H1 (cell line): ENCODE measurements around the gene FAM240A. TPM values are rescaled to one million over a fixed set of nuclear protein-coding genes. Genes with fewer than 3 reads are reported as not detected.
A peak's percentile ranks its signal among the peaks of the same experiment; 100 is the strongest.

ENCODE experiments used
- CTCF ChIA-PET: fragments of 300-600 bp; sonication (Branson Sonifier 250); formaldehyde crosslinking; loops from one replicate; lab custom pipeline; 2021; ENCODE audit not compliant: partially characterized antibody; lab: Charles Lee
- POLR2A ChIA-PET: fragments of 300-600 bp; sonication (Branson Sonifier 250); formaldehyde crosslinking; loops from one replicate; lab custom pipeline; 2021; ENCODE audit warnings: inconsistent platforms; ENCODE audit not compliant: partially characterized antibody; lab: Charles Lee
- DNase-seq, 2 experiments: peaks; one replicate each; pipeline versions ENCODE4 v3.0.0 to v3.0.0-alpha.2; 2010 to 2022; ENCODE audit warnings: low spot score in 2 of 2, low read depth in 1 of 2, mixed read lengths in 1 of 2
- FAIRE-seq: peaks from 2 replicates; lab custom pipeline; 2011; peaks lifted over from hg19 to GRCh38; lab: Jason Lieb, UNC
- H2AFZ ChIP-seq: 2 replicates; pipeline ENCODE4 v1.8.1; 2012; ENCODE audit warnings: low read length, inconsistent platforms
- H2AK5ac ChIP-seq: 2 replicates; pipeline ENCODE4 v1.6.1; 2013; ENCODE audit warnings: low read depth, low read length
- H2BK120ac ChIP-seq: replicated peaks from 2 replicates; pipeline ENCODE3; 2013; ENCODE audit warnings: low read depth, low read length, inconsistent platforms
- H2BK12ac ChIP-seq: 2 replicates; pipeline ENCODE4 v1.6.1; 2013; ENCODE audit warnings: low read depth, low read length
- H2BK15ac ChIP-seq: 2 replicates; pipeline ENCODE4 v1.6.1; 2013; ENCODE audit warnings: low read length
- H2BK20ac ChIP-seq: 2 replicates; pipeline ENCODE4 v1.6.1; 2013; ENCODE audit warnings: low read length
- H2BK5ac ChIP-seq: 2 replicates; pipeline ENCODE4 v1.6.1; 2013; ENCODE audit warnings: low read depth, low read length
- H3K14ac ChIP-seq: 2 replicates; pipeline ENCODE4 v1.6.1; 2013; ENCODE audit warnings: inconsistent platforms; ENCODE audit not compliant: insufficient read length
- H3K18ac ChIP-seq: 2 replicates; pipeline ENCODE4 v1.6.1; 2013; ENCODE audit warnings: low read length; ENCODE audit errors: extremely low read depth
- H3K23ac ChIP-seq: 2 replicates; pipeline ENCODE4 v1.6.1; 2013; ENCODE audit warnings: inconsistent platforms; ENCODE audit not compliant: insufficient read length
- H3K23me2 ChIP-seq: 2 replicates; pipeline ENCODE4 v1.6.1; 2013; ENCODE audit warnings: low read depth, low read length
- H3K27ac ChIP-seq: 2 replicates; pipeline ENCODE4 v1.6.1; 2011; ENCODE audit warnings: low read depth, low read length, inconsistent platforms
- H3K27me3 ChIP-seq, 4 experiments: replicated peaks in 1 of 4; 1 replicate in 1 of 4; 2 replicates in 3 of 4; pipeline versions ENCODE4 v1.6.1 to v1.8.1; 2011 to 2013; ENCODE audit warnings: low read length in 3 of 4, mild to moderate bottlenecking in 3 of 4, inconsistent platforms in 2 of 4, mixed read lengths in 2 of 4, moderate library complexity in 1 of 4; ENCODE audit not compliant: control insufficient read depth in 3 of 4, insufficient read depth in 3 of 4; ENCODE audit errors: extremely low read depth in 1 of 4
- H3K36me3 ChIP-seq, 4 experiments: 2 replicates each; pipeline versions ENCODE4 v1.6.1 to v1.8.1; 2011 to 2013; ENCODE audit warnings: mild to moderate bottlenecking in 4 of 4, low read length in 3 of 4, moderate library complexity in 2 of 4, control low read depth in 1 of 4, inconsistent platforms in 1 of 4; ENCODE audit not compliant: insufficient read depth in 4 of 4, control insufficient read depth in 2 of 4
- H3K4ac ChIP-seq: replicated peaks from 2 replicates; pipeline ENCODE3; 2013; ENCODE audit warnings: low read length, low read depth, mixed read lengths, inconsistent platforms; ENCODE audit not compliant: insufficient read length
- H3K4me1 ChIP-seq, 4 experiments: replicated peaks in 1 of 4; 1 replicate in 1 of 4; 2 replicates in 3 of 4; pipeline versions ENCODE4 v1.6.1 to v1.8.1; 2011 to 2013; ENCODE audit warnings: low read length in 3 of 4, inconsistent platforms in 2 of 4, mixed read lengths in 1 of 4; ENCODE audit not compliant: insufficient read depth in 4 of 4, control insufficient read depth in 3 of 4
- H3K4me2 ChIP-seq, 2 experiments: 2 replicates each; pipeline versions ENCODE4 v1.6.1 to v1.8.1; 2011 to 2013; ENCODE audit warnings: low read depth in 2 of 2, low read length in 2 of 2, control low read depth in 1 of 2, inconsistent platforms in 1 of 2, mild to moderate bottlenecking in 1 of 2; ENCODE audit not compliant: insufficient read depth in 1 of 2
- H3K4me3 ChIP-seq, 4 experiments: fragments of 200-600, 300-600 bp in 1 of 4; sonication (generic), shearing (Covaris generic), sonication (Bioruptor Twin) in 1 of 4; 2 replicates each; pipeline versions ENCODE4 v1.5.1 to v1.8.1; 2011 to 2016; ENCODE audit warnings: low read length in 4 of 4, low read depth in 3 of 4, control low read depth in 2 of 4, inconsistent platforms in 2 of 4, mild to moderate bottlenecking in 2 of 4, mixed read lengths in 1 of 4, moderate library complexity in 1 of 4; ENCODE audit not compliant: insufficient read depth in 2 of 4; ENCODE audit errors: extremely low read depth in 1 of 4
- H3K56ac ChIP-seq: replicated peaks from 2 replicates; pipeline ENCODE3; 2013; ENCODE audit warnings: low read depth, mild to moderate bottlenecking, mixed read lengths, low read length, inconsistent platforms; ENCODE audit not compliant: insufficient read length
- H3K79me1 ChIP-seq: 2 replicates; pipeline ENCODE4 v1.6.1; 2013; ENCODE audit warnings: low read depth, low read length, control low read depth
- H3K79me2 ChIP-seq, 2 experiments: 2 replicates each; pipeline versions ENCODE4 v1.6.1 to v1.8.1; 2012 to 2013; ENCODE audit warnings: low read length in 2 of 2, mild to moderate bottlenecking in 2 of 2, inconsistent platforms in 1 of 2; ENCODE audit not compliant: insufficient read depth in 2 of 2, control insufficient read depth in 1 of 2
- H3K9ac ChIP-seq, 4 experiments: replicated peaks in 1 of 4; 1 replicate in 1 of 4; 2 replicates in 3 of 4; pipeline versions ENCODE4 v1.6.1 to v1.8.1; 2011 to 2013; ENCODE audit warnings: low read depth in 3 of 4, low read length in 3 of 4, control low read depth in 2 of 4, mild to moderate bottlenecking in 2 of 4, moderate library complexity in 2 of 4, inconsistent platforms in 1 of 4; ENCODE audit errors: extremely low read depth in 1 of 4
- H3K9me3 ChIP-seq, 2 experiments: 2 replicates each; pipeline versions ENCODE4 v1.6.1 to v1.8.1; 2012 to 2013; ENCODE audit warnings: mild to moderate bottlenecking in 2 of 2, moderate library complexity in 2 of 2, control low read depth in 1 of 2, inconsistent platforms in 1 of 2, low read depth in 1 of 2, low read length in 1 of 2, mixed read lengths in 1 of 2; ENCODE audit not compliant: insufficient read depth in 2 of 2
- H4K20me1 ChIP-seq, 2 experiments: replicated peaks in 1 of 2; 2 replicates each; pipeline versions ENCODE3 to v1.8.1; 2011 to 2013; ENCODE audit warnings: inconsistent platforms in 2 of 2, low read length in 2 of 2, mild to moderate bottlenecking in 1 of 2; ENCODE audit not compliant: insufficient read depth in 2 of 2, control insufficient read depth in 1 of 2
- H4K5ac ChIP-seq: 2 replicates; pipeline ENCODE4 v1.6.1; 2013; ENCODE audit warnings: low read length, low read depth, mixed read lengths, inconsistent platforms; ENCODE audit not compliant: insufficient read length
- H4K8ac ChIP-seq: 2 replicates; pipeline ENCODE4 v1.8.0; 2013; ENCODE audit warnings: mild to moderate bottlenecking, moderate library complexity, low read length, inconsistent platforms; ENCODE audit not compliant: insufficient read depth; ENCODE audit errors: extremely low read depth
- H4K91ac ChIP-seq: replicated peaks from 2 replicates; pipeline ENCODE3; 2013; ENCODE audit warnings: low read length, mixed read lengths, inconsistent platforms; ENCODE audit not compliant: insufficient read length
- CTBP2 ChIP-seq: IDR thresholded peaks from 2 replicates; pipeline ENCODE4 v1.7.0; 2011; ENCODE audit warnings: borderline replicate concordance, mild to moderate bottlenecking, moderate library complexity, mixed read lengths, low read length; ENCODE audit not compliant: insufficient read depth, insufficient read length
- EZH2 ChIP-seq: fragments of 200-600 bp; sonication (generic); IDR thresholded peaks from 2 replicates; pipeline ENCODE4 v1.7.1; 2012; ENCODE audit warnings: low read depth, mild to moderate bottlenecking, moderate library complexity, low read length, inconsistent platforms; ENCODE audit not compliant: severe bottlenecking
- FOSL1 ChIP-seq: IDR thresholded peaks from 2 replicates; pipeline ENCODE4 v1.6.1; 2011; ENCODE audit warnings: mild to moderate bottlenecking, low read depth, low read length, moderate library complexity; ENCODE audit not compliant: insufficient read depth
- KDM1A ChIP-seq: fragments of 200-600, 300-600 bp; sonication (generic); IDR thresholded peaks from 2 replicates; pipeline ENCODE4 v1.7.1; 2016; ENCODE audit warnings: mild to moderate bottlenecking, low read length, borderline replicate concordance
- POU5F1 ChIP-seq: IDR thresholded peaks from 2 replicates; pipeline ENCODE4 v1.6.1; 2011; ENCODE audit warnings: low read depth, mild to moderate bottlenecking, low read length, moderate library complexity
- WGBS, 2 experiments: shearing (Covaris generic) in 1 of 2; methylation state at CpG; one replicate each; pipeline versions ENCODE4 v1.1.6 to v1.1.7; 2013 to 2015; ENCODE audit warnings: low lambda C conversion rate in 2 of 2, mixed read lengths in 2 of 2, inconsistent platforms in 1 of 2, low coverage in 1 of 2, missing lambda C conversion rate in 1 of 2; ENCODE audit not compliant: insufficient replicate concordance in 2 of 2, insufficient coverage in 1 of 2, insufficient read length in 1 of 2; ENCODE audit errors: extremely low coverage in 1 of 2, missing lambda C conversion rate in 1 of 2; 5-methylcytosine and 5-hydroxymethylcytosine counted together
- polyA plus RNA-seq, 7 experiments: library from polyadenylated mRNA; depleted of rRNA in 3 of 7; stranded (reverse) in 5 of 7; unstranded in 2 of 7; fragments of >200 nt in 5 of 7; fragments of 200-250 nt in 2 of 7; gene quantifications; 1 replicate in 5 of 7; 2 replicates in 1 of 7; 4 replicates in 1 of 7; pipeline versions ENCODE4 v1.2.1 to v1.2.3, GENCODE V29; 2011 to 2013; ENCODE audit warnings: missing spikeins in 2 of 7, mixed read lengths in 2 of 7
- total RNA-seq: library from RNA; stranded (reverse); fragmentation: NEBNext Ultra II Directional; extraction: Animal tissue kit (Norgen Biotek cat#: 25700); gene quantifications from 2 replicates; pipeline ENCODE4 v1.2.1, GENCODE V29; 2021

The FAM240A gene
- total and polyA plus RNA-seq, 2 of the 8 experiments (the other 6 are each of a cell fraction or from before 2014, with no cell fraction given), result 0.08 TPM; not detected in 1

DNA sequence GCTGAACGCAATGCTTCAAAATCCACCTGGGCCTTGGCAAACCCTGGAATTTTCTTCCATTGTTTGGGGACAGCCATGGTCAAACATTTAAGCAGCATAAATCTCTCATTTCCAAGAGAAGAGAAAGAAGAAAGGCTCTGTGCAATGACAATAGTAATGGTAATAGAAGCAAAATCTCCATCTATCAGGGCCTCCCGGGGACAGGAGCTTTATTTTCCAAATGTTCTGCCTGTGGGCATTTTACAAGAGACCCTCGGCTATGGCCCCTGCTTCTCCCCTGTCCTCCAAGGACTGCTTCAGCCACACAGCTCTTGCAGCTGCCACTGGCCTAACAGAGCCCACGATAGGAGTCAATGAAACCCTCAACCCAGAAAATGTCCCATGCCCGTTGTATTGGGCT is 12.7 kb upstream of the FAM240A start:
- no peaks in the 10 kb centered on the region; a peak in 1 of 4 replicates for H3K9me3 ChIP-seq
- H3K23me2 ChIP-seq, result no peaks in the 10 kb centered on the region
- H2AK5ac ChIP-seq, result 0 out of 2 replicates have a peak overlapping the region, but pooled peaks have one; percentile 14
- DNase-seq, result no peak
- WGBS, 2 experiments, result 52% methylated on average over 5 of the region's 5 CpGs; no CpG with 5 or more reads in 1 of the 2 experiments
- peak overlapping the region; percentile 95; the same call in 1 of the 2 replicates for H2BK12ac ChIP-seq
- H2BK20ac ChIP-seq, result peak overlapping the region; percentile 97
- H3K14ac ChIP-seq, result no peak overlapping the region
- CTCF ChIA-PET, result interaction anchor here (0.7 to 2.6 kb wide), 9 partner anchors 10 to 112 kb away, joined by 3 to 7 read pairs (median 3); no protein-coding TSS in a partner anchor
- no peak overlapping the region for H3K9ac ChIP-seq
- FAIRE-seq, result no peak
- no peak overlapping the region for H3K23ac ChIP-seq
- peak overlapping the region; percentile 40 for H3K4ac ChIP-seq
- peak overlapping the region; percentile 93; the same call in 1 of the 2 replicates for H3K18ac ChIP-seq
- H2BK5ac ChIP-seq, result peak overlapping the region; percentile 96; the same call in 1 of the 2 replicates
- H2AFZ ChIP-seq, result no peak overlapping the region
- H3K79me2 ChIP-seq, result no peaks in the 10 kb centered on the region
- H3K27ac ChIP-seq, result peak overlapping the region; percentile 17; the same call in 1 of the 2 replicates
- peak overlapping the region; percentile 2 for H2BK120ac ChIP-seq
- H3K79me1 ChIP-seq, result no peaks in the 10 kb centered on the region
- 0 out of 7 replicates have a peak, but pooled peaks cover 0 to 3% (median 0%) of the 10 kb centered on the region in 4 experiments for H3K27me3 ChIP-seq
- H3K56ac ChIP-seq, result no peak overlapping the region
- H3K4me1 ChIP-seq, result peaks cover 10 to 22% (median 15%) of the 10 kb centered on the region in 4 experiments; a peak in 6 of 7 replicates
- H4K8ac ChIP-seq, result no peak overlapping the region
- H4K91ac ChIP-seq, result peak overlapping the region; percentile 26
- peak overlapping the region; percentile 17 for H4K5ac ChIP-seq
- no peak overlapping the region for H2BK15ac ChIP-seq
- no peaks in the 10 kb centered on the region for H3K36me3 ChIP-seq
- POLR2A ChIA-PET, result interaction anchor here (1.0 to 7.6 kb wide), 8 partner anchors 10 to 38 kb away, joined by 3 to 85 read pairs (median 4); a partner anchor contains a TSS
- peak overlapping the region in 1 of 4 experiments; percentile 18; a peak in 1 of 8 replicates for H3K4me3 ChIP-seq
- no peaks in the 10 kb centered on the region for H4K20me1 ChIP-seq
- H3K4me2 ChIP-seq, result peak overlapping the region; percentile 36 to 48; a peak in 2 of 4 replicates
- TF ChIP-seq FOSL1, result no peak
- no peak for TF ChIP-seq EZH2
- TF ChIP-seq KDM1A, result no peak
- TF ChIP-seq CTBP2, result no peak
- no peak for TF ChIP-seq POU5F1
